ENCODE measurements around the gene CLTCL1.
"Not testable (repeated sequence)": the region's sequence is repeated elsewhere in the genome, so short reads cannot be mapped to it uniquely, and the experiment has no call there.

The CLTCL1 gene

GRCh38 chr22:19164425-19164824, 127.1 kb downstream of the CLTCL1 start:
- no peak overlapping the region for H3K4me3 ChIP-seq (ENCODE audit: low read depth, low read length)
- no peak for TF ChIP-seq CTCF (IDR thresholded peaks at IDR 0.05; ENCODE audit: low read depth, low read length)

- not testable (repeated sequence) for H3K4me3 ChIP-seq (ENCODE audit: low read depth, low read length)
These were observed 132.9 kb downstream of the CLTCL1 start for GRCh38 chr22:19158649-19159048.

GRCh38 chr22:19156109-19156508, 135.4 kb downstream of the CLTCL1 start:
- H3K4me3 ChIP-seq (ENCODE audit: low read depth, low read length), result not testable (repeated sequence)

GRCh38 chr22:19152942-19153883, 138.3 kb downstream of the CLTCL1 start:
- no peak for TF ChIP-seq CTCF (IDR thresholded peaks at IDR 0.05; ENCODE audit: low read depth, low read length)

GRCh38 chr22:19151329-19152191, 140.0 kb downstream of the CLTCL1 start:
- no peak overlapping the region for H3K4me3 ChIP-seq (ENCODE audit: low read depth, low read length)
- TF ChIP-seq CTCF (IDR thresholded peaks at IDR 0.05; ENCODE audit: low read depth, low read length), result no peak

More at GRCh38 chr22:19152942-19153883, 138.3 kb downstream of the CLTCL1 start:
- H3K4me3 ChIP-seq (ENCODE audit: low read depth, low read length), result no peak overlapping the region

GRCh38 chr22:19150482-19151328, 140.8 kb downstream of the CLTCL1 start:
- no peak for TF ChIP-seq CTCF (IDR thresholded peaks at IDR 0.05; ENCODE audit: low read depth, low read length)
- no peak overlapping the region for H3K4me3 ChIP-seq (ENCODE audit: low read depth, low read length)

- TF ChIP-seq CTCF (IDR thresholded peaks at IDR 0.05; ENCODE audit: low read depth, low read length), result no peak
- H3K4me3 ChIP-seq (ENCODE audit: low read depth, low read length), result no peak within 1 kb of the TSS
These were observed 141.5 kb downstream of the CLTCL1 start, which contains the start of gene GSC2 for GRCh38 chr22:19149991-19150390. TSS of gene GSC2 (minus strand) at chr22:19150292. CDS start at chr22:19150283, 9 bp downstream.
